ENCODE data around the gene WNK3. TPM values are rescaled to one million over a fixed set of nuclear protein-coding genes. Genes with fewer than 3 reads are reported as not detected.
"Not testable (repeated sequence)": the region's sequence is repeated elsewhere in the genome, so short reads cannot be mapped to it uniquely, and the experiment has no call there.

The WNK3 gene
- total RNA-seq (10 to 100 TPM; 20.8 to 29.5 TPM), polyA plus RNA-seq (ENCODE audit: insufficient read length in 2 of 2) (10 to 100 TPM; 10.0 to 12.1 TPM)
- long read RNA-seq, donor 1, partial matches to known transcripts: 29 of 29 reads
- long read RNA-seq, donor 1, other reads (novel, unspliced or antisense): 0 of 29 reads
- long read RNA-seq, donor 2, partial matches to known transcripts: 5 of 5 reads
- long read RNA-seq, donor 2, other reads (novel, unspliced or antisense): 0 of 5 reads
- long read RNA-seq, donor 3: 0 reads
- long read RNA-seq, donor 4: 0 reads

GRCh38 chrX:54357414-54358377 is at the start of gene WNK3:
WNK3 (minus strand) TSS chrX:54358046.
- H3K27me3 ChIP-seq (ENCODE audit: control insufficient read depth, insufficient read depth, low read length): no peaks in the 10 kb centered on the region
- peak within 1 kb of the TSS; percentile 98 for H3K27ac ChIP-seq (ENCODE audit: low read depth, low read length)
- H3K4me1 ChIP-seq (ENCODE audit: control insufficient read depth, insufficient read depth, low read length): peaks cover 10% of the 10 kb centered on the region
- H3K9me3 ChIP-seq (ENCODE audit: control insufficient read depth, insufficient read depth, low read length): no peaks in the 10 kb centered on the region
- peak; percentile 52 to 97 (median 75) for DNase-seq (ENCODE audit: low read depth in 4 of 6, low spot score in 6 of 6)
- H3K36me3 ChIP-seq (ENCODE audit: control insufficient read depth, insufficient read depth, low read length): no peaks in the 10 kb centered on the region
- WGBS (ENCODE audit: insufficient coverage): 24% methylated on average over 71 of the region's 88 CpGs
- H3K4me3 ChIP-seq (ENCODE audit: low read depth, low read length): peak within 1 kb of the TSS; percentile 66

GRCh38 chrX:54407266-54407665 is 49.4 kb upstream of the WNK3 start:
- peak in 1 of 6 donors; percentile 5 for DNase-seq (ENCODE audit: low read depth in 4 of 6, low spot score in 6 of 6)
- no peaks in the 10 kb centered on the region for H3K36me3 ChIP-seq (ENCODE audit: control insufficient read depth, insufficient read depth, low read length)
- 46% methylated on average over 1 of the region's 2 CpGs for WGBS (ENCODE audit: insufficient coverage)

GRCh38 chrX:54397113-54397512 is 39.3 kb upstream of the WNK3 start:
- no peak for DNase-seq (ENCODE audit: low read depth in 4 of 6, low spot score in 6 of 6)
- Histone ChIP-seq H3K27me3 (ENCODE audit: control insufficient read depth, insufficient read depth, low read length) (no peaks in the 10 kb centered on the region), H3K9me3 (ENCODE audit: control insufficient read depth, insufficient read depth, low read length) (no peaks in the 10 kb centered on the region), H3K36me3 (ENCODE audit: control insufficient read depth, insufficient read depth, low read length) (no peaks in the 10 kb centered on the region), H3K4me1 (ENCODE audit: control insufficient read depth, insufficient read depth, low read length) (no peaks in the 10 kb centered on the region), H3K4me3 (ENCODE audit: low read depth, low read length) (no peak overlapping the region), H3K27ac (ENCODE audit: low read depth, low read length) (no peak overlapping the region)
- WGBS (ENCODE audit: insufficient coverage): 86% methylated on average over 1 of the region's 1 CpG

More at GRCh38 chrX:54407266-54407665, 49.4 kb upstream of the WNK3 start:
- Histone ChIP-seq H3K9me3 (ENCODE audit: control insufficient read depth, insufficient read depth, low read length) (no peaks in the 10 kb centered on the region), H3K4me1 (ENCODE audit: control insufficient read depth, insufficient read depth, low read length) (no peaks in the 10 kb centered on the region), H3K27me3 (ENCODE audit: control insufficient read depth, insufficient read depth, low read length) (no peaks in the 10 kb centered on the region), H3K4me3 (ENCODE audit: low read depth, low read length) (no peak overlapping the region), H3K27ac (ENCODE audit: low read depth, low read length) (no peak overlapping the region)

- no peak overlapping the region for H3K4me3 ChIP-seq (ENCODE audit: low read depth, low read length)
- H3K4me1 ChIP-seq (ENCODE audit: control insufficient read depth, insufficient read depth, low read length): no peaks in the 10 kb centered on the region
- no peak for DNase-seq (ENCODE audit: low read depth in 4 of 6, low spot score in 6 of 6)
- WGBS (ENCODE audit: insufficient coverage): no CpG with 5 or more reads among the region's 1 CpG
- no peaks in the 10 kb centered on the region for H3K27me3 ChIP-seq (ENCODE audit: control insufficient read depth, insufficient read depth, low read length)
- H3K9me3 ChIP-seq (ENCODE audit: control insufficient read depth, insufficient read depth, low read length): no peaks in the 10 kb centered on the region
- H3K36me3 ChIP-seq (ENCODE audit: control insufficient read depth, insufficient read depth, low read length): no peaks in the 10 kb centered on the region
- no peak overlapping the region for H3K27ac ChIP-seq (ENCODE audit: low read depth, low read length)
Observed at GRCh38 chrX:54386314-54386713, 28.5 kb upstream of the WNK3 start.

GRCh38 chrX:54384661-54385060 is 26.8 kb upstream of the WNK3 start:
- H3K36me3 ChIP-seq (ENCODE audit: control insufficient read depth, insufficient read depth, low read length); H3K4me3 ChIP-seq (ENCODE audit: low read depth, low read length); H3K27me3 ChIP-seq (ENCODE audit: control insufficient read depth, insufficient read depth, low read length); H3K4me1 ChIP-seq (ENCODE audit: control insufficient read depth, insufficient read depth, low read length); H3K9me3 ChIP-seq (ENCODE audit: control insufficient read depth, insufficient read depth, low read length); H3K27ac ChIP-seq (ENCODE audit: low read depth, low read length): not testable (repeated sequence)
- 79% methylated on average over 4 of the region's 5 CpGs for WGBS (ENCODE audit: insufficient coverage)
- DNase-seq (ENCODE audit: low read depth in 4 of 6, low spot score in 6 of 6): peak in 1 of 6 donors; percentile 2

GRCh38 chrX:54359408-54359807 is 1.6 kb upstream of the WNK3 start:
- Histone ChIP-seq H3K9me3 (ENCODE audit: control insufficient read depth, insufficient read depth, low read length) (no peaks in the 10 kb centered on the region), H3K27me3 (ENCODE audit: control insufficient read depth, insufficient read depth, low read length) (no peaks in the 10 kb centered on the region), H3K4me3 (ENCODE audit: low read depth, low read length) (peak overlapping the region; percentile 66), H3K4me1 (ENCODE audit: control insufficient read depth, insufficient read depth, low read length) (peaks cover 10% of the 10 kb centered on the region), H3K27ac (ENCODE audit: low read depth, low read length) (peak overlapping the region; percentile 98), H3K36me3 (ENCODE audit: control insufficient read depth, insufficient read depth, low read length) (no peaks in the 10 kb centered on the region)
- DNase-seq (ENCODE audit: low read depth in 4 of 6, low spot score in 6 of 6): no peak
- no CpG with 5 or more reads among the region's 4 CpGs for WGBS (ENCODE audit: insufficient coverage)

- Histone ChIP-seq H3K9me3 (ENCODE audit: control insufficient read depth, insufficient read depth, low read length) (no peaks in the 10 kb centered on the region), H3K4me1 (ENCODE audit: control insufficient read depth, insufficient read depth, low read length) (peaks cover 10% of the 10 kb centered on the region)
- peak; percentile 57 to 95 (median 70) for DNase-seq (ENCODE audit: low read depth in 4 of 6, low spot score in 6 of 6)
Observed at GRCh38 chrX:54358424-54359211, 772 bp upstream of the WNK3 start.

GRCh38 chrX:54352677-54353076 is 5.2 kb downstream of the WNK3 start:
- Histone ChIP-seq H3K36me3 (ENCODE audit: control insufficient read depth, insufficient read depth, low read length) (no peaks in the 10 kb centered on the region), H3K4me1 (ENCODE audit: control insufficient read depth, insufficient read depth, low read length) (peaks cover 3% of the 10 kb centered on the region), H3K27me3 (ENCODE audit: control insufficient read depth, insufficient read depth, low read length) (no peaks in the 10 kb centered on the region), H3K27ac (ENCODE audit: low read depth, low read length) (no peak overlapping the region), H3K9me3 (ENCODE audit: control insufficient read depth, insufficient read depth, low read length) (no peaks in the 10 kb centered on the region), H3K4me3 (ENCODE audit: low read depth, low read length) (no peak overlapping the region)
- no CpG with 5 or more reads among the region's 2 CpGs for WGBS (ENCODE audit: insufficient coverage)
- no peak for DNase-seq (ENCODE audit: low read depth in 4 of 6, low spot score in 6 of 6)

More at GRCh38 chrX:54358424-54359211, 772 bp upstream of the WNK3 start:
- 33% methylated on average over 39 of the region's 54 CpGs for WGBS (ENCODE audit: insufficient coverage)
- H3K4me3 ChIP-seq (ENCODE audit: low read depth, low read length): peak overlapping the region; percentile 66
- no peaks in the 10 kb centered on the region for H3K27me3 ChIP-seq (ENCODE audit: control insufficient read depth, insufficient read depth, low read length)
- no peaks in the 10 kb centered on the region for H3K36me3 ChIP-seq (ENCODE audit: control insufficient read depth, insufficient read depth, low read length)
- H3K27ac ChIP-seq (ENCODE audit: low read depth, low read length): peak overlapping the region; percentile 98

- not testable (repeated sequence) for H3K36me3 ChIP-seq (ENCODE audit: control insufficient read depth, insufficient read depth, low read length); H3K9me3 ChIP-seq (ENCODE audit: control insufficient read depth, insufficient read depth, low read length); H3K4me3 ChIP-seq (ENCODE audit: low read depth, low read length); H3K27ac ChIP-seq (ENCODE audit: low read depth, low read length); H3K4me1 ChIP-seq (ENCODE audit: control insufficient read depth, insufficient read depth, low read length); DNase-seq (ENCODE audit: low read depth in 4 of 6, low spot score in 6 of 6); H3K27me3 ChIP-seq (ENCODE audit: control insufficient read depth, insufficient read depth, low read length)
- 90% methylated on average over 3 of the region's 10 CpGs for WGBS (ENCODE audit: insufficient coverage)
Observed at GRCh38 chrX:54337383-54337782, 20.5 kb downstream of the WNK3 start.

Measured in spinal cord (tissue), 10 donors.